Stimulated activated CD8-positive, alpha-beta memory T cell treated with anti-CD3 and anti-CD28 coated beads, Interleukin-7, amount 100 ng/mL, for 48 hours (primary cell): ENCODE results near the gene SMARCA4.

ENCODE experiments used
- DNase-seq, 2 donors: peaks; one replicate each; pipeline ENCODE4 v3.0.0-alpha.2; 2020; ENCODE audit warnings: low read depth in 1 of 2; ENCODE audit errors: extremely low read depth in 1 of 2

The SMARCA4 gene

GRCh38 chr19:11028146-11028545, 67.3 kb downstream of the SMARCA4 start:
- no peak for DNase-seq

- no peak for DNase-seq
Measured at GRCh38 chr19:11031421-11032070, 70.7 kb downstream of the SMARCA4 start.

GRCh38 chr19:11033251-11033650, 72.4 kb downstream of the SMARCA4 start:
- DNase-seq = no peak

GRCh38 chr19:11033763-11034162, 72.9 kb downstream of the SMARCA4 start:
- no peak for DNase-seq

GRCh38 chr19:11034449-11035213, 73.8 kb downstream of the SMARCA4 start:
- no peak for DNase-seq

- DNase-seq = peak; percentile 50 to 75
Measured at GRCh38 chr19:11035441-11036377, 74.9 kb downstream of the SMARCA4 start.

GRCh38 chr19:11038511-11038910, 77.7 kb downstream of the SMARCA4 start:
- no peak for DNase-seq

- DNase-seq = no peak
Measured at GRCh38 chr19:11041194-11041593, 80.4 kb downstream of the SMARCA4 start.

- no peak for DNase-seq
Measured at GRCh38 chr19:11041966-11042627, 81.3 kb downstream of the SMARCA4 start.

- no peak for DNase-seq
Measured at GRCh38 chr19:11044431-11044830, 83.6 kb downstream of the SMARCA4 start.

GRCh38 chr19:11045536-11045935, 84.7 kb downstream of the SMARCA4 start:
- no peak for DNase-seq

GRCh38 chr19:11046605-11047354, 86.0 kb downstream of the SMARCA4 start:
- no peak for DNase-seq

- DNase-seq = no peak
Measured at GRCh38 chr19:11047866-11048265, 87.0 kb downstream of the SMARCA4 start.

- DNase-seq = no peak
Measured at GRCh38 chr19:11050323-11051114, 89.7 kb downstream of the SMARCA4 start.

GRCh38 chr19:11053817-11054195, 93.0 kb downstream of the SMARCA4 start:
- no peak for DNase-seq

GRCh38 chr19:11054200-11054599, 93.4 kb downstream of the SMARCA4 start:
- no peak for DNase-seq

- no peak for DNase-seq
Measured at GRCh38 chr19:11054628-11055027, 93.8 kb downstream of the SMARCA4 start.

- no peak for DNase-seq
Measured at GRCh38 chr19:11058246-11059030, 97.6 kb downstream of the SMARCA4 start.
